Testis (tissue), 3 donors: ENCODE measurements around the gene ITPRID1. TPM values are rescaled to one million over a fixed set of nuclear protein-coding genes. Genes with fewer than 3 reads are reported as not detected.

Source experiments
- DNase-seq: peaks from one replicate; pipeline ENCODE4 v3.0.0-alpha.2; 2019
- H3K27ac ChIP-seq, 2 donors: fragments of 200-600 bp; sonication (generic); one replicate each; pipeline ENCODE4 v1.5.1; 2019
- H3K27me3 ChIP-seq: fragments of 200-600 bp; sonication (generic); one replicate; pipeline ENCODE4 v1.5.1; 2019
- H3K36me3 ChIP-seq: fragments of 200-600 bp; sonication (generic); one replicate; pipeline ENCODE4 v1.5.1; 2017; ENCODE audit warnings: low read depth; ENCODE audit errors: missing control alignments
- H3K4me1 ChIP-seq: fragments of 200-600 bp; sonication (generic); one replicate; pipeline ENCODE4 v1.5.1; 2019
- H3K4me3 ChIP-seq, 2 donors: fragments of 200-600 bp; sonication (generic); one replicate each; pipeline ENCODE4 v1.5.1; 2017 to 2019
- H3K9me3 ChIP-seq: fragments of 200-600 bp; sonication (generic); one replicate; pipeline ENCODE4 v1.5.1; 2017
- CTCF ChIP-seq, 3 experiments: fragments of 450-650 bp in 2 of 3; fragments of 200-600 bp in 1 of 3; sonication (generic) in 1 of 3; IDR thresholded peaks; one replicate each; pipeline ENCODE4 v1.5.1; 2016 to 2019; ENCODE audit warnings: antibody characterized with exemption in 3 of 3, mild to moderate bottlenecking in 2 of 3, moderate library complexity in 1 of 3
- POLR2A ChIP-seq: fragments of 450-650 bp; IDR thresholded peaks from one replicate; pipeline ENCODE4 v1.6.1; 2017; ENCODE audit warnings: antibody characterized with exemption, mild to moderate bottlenecking, moderate library complexity
- WGBS, 2 donors: methylation state at CpG; one replicate each; pipeline ENCODE4 v1.1.5; 2018; 5-methylcytosine and 5-hydroxymethylcytosine counted together
- intact Hi-C: fragments of 100-400 bp; cut with DNase I; formaldehyde crosslinking; loops from one replicate; pipeline ENCODE4 v1.15.1; 2023; ENCODE audit warnings: low total_unique reads
- polyA plus RNA-seq: library from polyadenylated mRNA; stranded (reverse); fragments of 350-450 nt; fragmentation: Illumina TruSeq; extraction: RNeasy Lipid Tissue Mini Kit (QIAGEN cat#74804); gene quantifications from one replicate; pipeline ENCODE4 v1.2.3, GENCODE V29; 2014; ENCODE audit warnings: low read depth, low replicate concordance; ENCODE audit not compliant: insufficient read depth
- total RNA-seq, 2 donors: library from RNA; depleted of rRNA; stranded (reverse); fragments of >200 nt; gene quantifications; one replicate each; pipeline ENCODE4 v1.2.3, GENCODE V29; 2016

The ITPRID1 gene
- total and polyA plus RNA-seq, 3 donors from 2014 or later = 1.6 to 2.3 (median 2.1) TPM

GRCh38 chr7:31475368-31475767, 38.5 kb upstream of the ITPRID1 start:
- no peak overlapping the region for H3K4me3 ChIP-seq
- no peaks in the 10 kb centered on the region for H3K36me3 ChIP-seq
- no peak overlapping the region for H3K27ac ChIP-seq
- intact Hi-C loops = no loop called here
- 31 to 33% methylated on average over 1 of the region's 1 CpG for WGBS, 2 donors
- no peak for TF ChIP-seq POLR2A
- no peaks in the 10 kb centered on the region for H3K9me3 ChIP-seq
- H3K27me3 ChIP-seq = no peaks in the 10 kb centered on the region
- no peak for DNase-seq
- H3K4me1 ChIP-seq = peaks cover 6% of the 10 kb centered on the region

DNA sequence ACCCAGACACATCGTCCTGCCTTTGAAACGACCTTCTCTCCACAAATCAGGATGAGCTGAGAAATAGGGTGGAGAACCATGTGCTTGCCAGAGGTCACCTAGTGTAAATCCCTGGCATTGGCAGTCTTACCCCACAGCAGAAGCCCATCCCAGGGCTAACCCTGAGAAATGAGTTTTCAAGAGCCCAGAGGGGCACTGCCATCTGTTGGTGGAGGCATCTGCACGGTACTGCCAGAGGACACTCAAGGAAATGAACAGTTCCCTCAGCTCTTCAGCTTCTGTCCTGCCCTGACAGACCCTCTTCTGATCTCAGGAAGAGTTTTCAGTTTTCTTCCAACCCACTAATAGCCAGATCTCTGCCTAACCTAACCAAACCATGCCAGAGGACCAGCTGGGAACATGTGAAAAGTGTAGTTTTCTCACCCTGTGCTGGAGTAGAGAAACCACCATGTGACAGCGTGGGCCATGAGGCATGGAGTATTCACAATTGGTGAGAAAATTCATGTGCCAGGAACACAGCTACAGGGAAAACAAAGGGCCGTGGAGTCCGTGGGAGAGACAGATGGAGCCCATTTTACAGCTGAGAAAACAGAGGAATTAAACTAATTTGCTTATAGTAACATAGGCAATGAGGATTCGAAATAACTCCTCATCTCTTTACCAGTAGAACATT, 37.7 kb upstream of the ITPRID1 start:
- Histone ChIP-seq H3K4me3 (no peak overlapping the region), H3K9me3 (no peaks in the 10 kb centered on the region), H3K27ac (no peak overlapping the region), H3K27me3 (no peaks in the 10 kb centered on the region), H3K36me3 (no peaks in the 10 kb centered on the region), H3K4me1 (peaks cover 6% of the 10 kb centered on the region)
- TF ChIP-seq POLR2A = no peak
- TF ChIP-seq CTCF (IDR thresholded peaks at IDR 0.05) = no peak
- WGBS, 2 donors = 77 to 80% methylated on average over 7 of the region's 7 CpGs
- intact Hi-C loops = no loop called here
- no peak for DNase-seq

DNA sequence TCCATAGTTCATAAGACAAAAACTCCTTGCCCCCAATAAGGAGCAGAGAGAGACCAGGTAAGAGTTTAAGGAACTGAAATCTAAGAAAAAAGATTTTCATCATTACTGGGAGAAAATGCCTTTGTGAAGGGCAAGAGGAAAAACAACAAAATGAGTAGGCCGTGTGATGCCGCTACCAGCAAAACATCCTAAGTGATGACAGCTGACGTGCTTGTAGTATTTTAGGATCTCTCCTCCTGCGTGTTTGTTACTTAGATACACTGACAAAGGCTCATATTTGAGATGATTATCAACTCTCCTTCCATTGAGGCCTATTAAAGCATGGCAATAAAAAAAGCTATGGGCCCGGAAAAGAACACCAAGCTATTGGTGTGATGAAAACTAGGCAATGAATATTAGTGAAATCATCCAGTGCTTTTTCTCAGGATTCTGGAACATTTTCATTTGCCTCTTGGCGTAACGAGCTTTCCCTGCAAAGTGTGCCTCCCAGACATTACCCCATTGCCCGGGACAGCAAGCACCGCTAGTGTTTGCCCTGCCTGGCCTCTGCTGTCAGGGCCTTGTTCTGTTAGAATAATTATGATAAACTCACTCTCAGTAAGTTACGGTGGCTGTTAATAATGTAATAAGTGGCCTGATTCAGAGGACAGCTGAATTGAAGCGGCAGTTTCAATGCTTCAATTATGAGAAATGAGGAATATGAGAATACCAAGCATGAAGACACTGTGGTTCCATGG, 36.8 kb upstream of the ITPRID1 start:
- Histone ChIP-seq H3K27ac (no peak overlapping the region), H3K36me3 (no peaks in the 10 kb centered on the region), H3K4me1 (peaks cover 6% of the 10 kb centered on the region), H3K9me3 (no peaks in the 10 kb centered on the region), H3K27me3 (no peaks in the 10 kb centered on the region), H3K4me3 (no peak overlapping the region)
- 81 to 83% methylated on average over 11 of the region's 11 CpGs for WGBS, 2 donors
- intact Hi-C loops = no loop called here
- no peak for TF ChIP-seq CTCF (IDR thresholded peaks at IDR 0.05)
- TF ChIP-seq POLR2A = no peak
- no peak for DNase-seq

GRCh38 chr7:31478018-31478417, 35.9 kb upstream of the ITPRID1 start:
- no peak for TF ChIP-seq POLR2A
- no peak for TF ChIP-seq CTCF (IDR thresholded peaks at IDR 0.05)
- no peak for DNase-seq
- Histone ChIP-seq H3K4me3 (no peak overlapping the region), H3K36me3 (no peaks in the 10 kb centered on the region), H3K27me3 (no peaks in the 10 kb centered on the region), H3K27ac (no peak overlapping the region), H3K4me1 (peaks cover 6% of the 10 kb centered on the region), H3K9me3 (no peaks in the 10 kb centered on the region)
- WGBS, 2 donors = 47 to 54% methylated on average over 3 of the region's 3 CpGs
- intact Hi-C loops = no loop called here

DNA sequence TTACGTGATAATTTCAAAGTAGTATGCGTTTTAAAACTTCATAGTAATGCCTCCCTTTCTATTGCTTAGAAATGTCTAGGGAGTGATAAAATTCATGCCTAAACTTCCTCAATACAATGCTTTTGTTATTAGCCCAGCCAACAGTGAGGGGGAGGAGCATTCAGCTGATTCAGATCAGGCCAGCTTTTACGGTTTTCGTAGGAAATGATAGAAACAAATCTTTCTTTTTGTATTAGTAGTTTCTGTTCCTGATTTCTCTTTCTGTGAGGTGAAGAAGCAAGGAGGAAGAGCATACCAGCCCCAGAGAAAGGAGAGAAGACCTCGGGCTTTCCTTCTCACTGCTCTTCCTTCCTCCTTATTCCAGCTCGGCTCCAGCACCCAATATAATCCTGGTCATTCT, 35.2 kb upstream of the ITPRID1 start:
- Histone ChIP-seq H3K9me3 (no peaks in the 10 kb centered on the region), H3K4me3 (no peak overlapping the region), H3K27ac (peak overlapping the region in 1 of 2 donors; percentile 66), H3K27me3 (no peaks in the 10 kb centered on the region), H3K36me3 (no peaks in the 10 kb centered on the region), H3K4me1 (peaks cover 6% of the 10 kb centered on the region)
- intact Hi-C loops = no loop called here
- TF ChIP-seq CTCF (IDR thresholded peaks at IDR 0.05) = no peak
- TF ChIP-seq POLR2A = no peak
- DNase-seq = peak; percentile 62
- WGBS, 2 donors = 27 to 38% methylated on average over 6 of the region's 6 CpGs
